NCI-H146 treated with DMSO at 0.1 percent for 48 hours (cell line): ENCODE data around the gene ZNRF3.
A peak's percentile ranks its signal among the peaks of the same experiment; 100 is the strongest.
"Not testable (repeated sequence)": the region's sequence is repeated elsewhere in the genome, so short reads cannot be mapped to it uniquely, and the experiment has no call there.

Experiments used
- DNase-seq: peaks from one replicate; lab custom pipeline; 2025; ENCODE audit not compliant: unreplicated experiment; lab: John Stamatoyannopoulos, UW

ZNRF3 gene

DNA sequence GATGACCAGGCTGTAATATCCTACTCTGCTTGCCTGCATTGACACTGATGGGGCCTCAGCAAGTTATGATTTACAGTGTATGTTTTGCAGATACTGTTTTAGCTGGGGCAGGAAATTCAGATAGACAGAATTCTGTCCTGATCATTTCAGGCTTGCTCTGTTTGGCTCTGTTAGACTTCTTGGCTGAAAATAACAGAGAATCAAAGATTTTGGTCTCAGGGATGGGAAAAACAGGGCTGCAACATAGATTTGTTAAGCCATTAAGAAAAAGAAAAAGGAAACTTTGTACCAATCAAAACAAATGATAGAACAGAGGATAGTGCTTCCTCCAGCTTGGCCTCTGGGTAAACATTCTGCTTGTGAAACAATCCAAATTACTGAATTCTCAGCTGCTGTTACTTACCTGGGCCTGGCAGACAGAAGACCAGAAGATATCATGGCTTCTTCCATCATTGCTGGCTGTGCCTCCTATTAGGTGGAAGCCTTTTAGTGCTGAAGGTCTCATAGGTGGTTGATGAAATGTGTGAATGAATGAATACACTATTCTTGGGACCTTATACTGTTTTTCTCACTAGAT lies 22.0 kb downstream of the ZNRF3 start:
- DNase-seq, result no peak

DNA sequence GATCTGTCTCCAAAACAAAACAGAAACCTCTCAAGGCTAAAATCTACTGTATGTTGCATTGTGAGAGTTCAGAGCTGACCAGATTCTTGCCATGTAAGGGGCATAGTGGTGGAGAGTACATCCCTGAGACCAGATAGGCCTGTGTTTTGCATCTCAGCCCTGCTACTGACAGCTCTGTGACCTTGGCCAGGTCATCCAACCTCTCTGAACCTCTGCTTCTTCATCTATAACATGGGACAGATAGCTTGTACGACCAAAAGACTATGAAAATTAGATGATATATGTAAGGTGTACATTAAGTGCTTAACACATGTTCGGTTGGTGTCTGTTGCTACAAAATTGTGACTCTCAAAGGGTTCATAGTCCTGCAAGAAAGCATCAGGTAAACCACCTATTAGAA lies 22.9 kb downstream of the ZNRF3 start:
- DNase-seq, result no peak

DNA sequence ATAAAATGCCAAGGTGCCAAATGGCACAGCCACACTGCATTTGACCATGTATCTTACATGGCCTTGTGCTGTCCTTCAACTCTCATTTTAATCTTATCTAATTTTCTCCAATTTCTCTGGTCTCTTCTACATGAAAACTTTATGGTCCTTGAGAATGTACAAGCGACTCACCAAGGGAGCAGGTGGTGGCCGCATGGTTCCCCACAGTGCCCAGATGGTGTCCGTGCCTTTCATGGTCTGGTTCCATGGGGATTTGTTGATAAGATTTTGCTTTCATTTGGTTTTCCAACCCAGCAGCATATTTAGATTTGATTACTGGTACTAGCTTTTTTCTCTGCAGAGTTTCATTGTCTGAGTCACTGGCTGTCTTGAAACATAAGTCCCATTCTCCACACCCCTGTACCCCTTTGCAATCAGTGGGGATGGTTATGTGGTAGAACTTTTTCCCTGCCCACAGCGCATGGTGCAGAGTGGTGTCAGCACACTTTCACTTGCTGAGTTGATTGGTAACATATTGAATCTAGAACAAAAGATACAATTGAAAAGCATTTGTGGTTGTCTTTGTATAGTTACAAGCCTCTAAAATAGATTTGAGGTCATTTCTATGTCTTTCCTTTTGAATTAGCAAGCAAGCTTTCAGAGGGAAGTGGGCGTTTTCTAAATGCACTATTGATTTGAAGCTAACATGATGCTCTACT lies 24.1 kb downstream of the ZNRF3 start:
- DNase-seq, result no peak

DNA sequence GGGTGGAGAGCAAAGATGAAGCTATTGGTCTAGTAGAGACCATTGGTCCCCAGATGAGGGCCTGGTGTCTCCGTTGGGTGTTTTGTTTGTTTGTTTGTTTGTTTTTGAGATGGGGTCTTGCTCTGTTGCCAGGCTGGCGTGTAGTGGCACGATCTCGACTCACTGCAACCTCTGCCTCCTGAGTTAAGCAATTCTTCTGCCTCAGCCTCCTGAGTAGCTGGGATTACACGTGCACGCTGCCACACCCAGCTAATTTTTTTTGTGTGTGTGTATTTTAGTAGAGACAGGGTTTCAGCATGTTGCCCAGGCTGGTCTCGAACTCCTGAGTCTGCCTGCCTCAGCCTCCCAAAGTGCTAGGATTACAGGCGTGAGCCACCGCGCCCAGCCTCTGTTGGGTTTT lies 25.4 kb downstream of the ZNRF3 start:
- not testable (repeated sequence) for DNase-seq

DNA sequence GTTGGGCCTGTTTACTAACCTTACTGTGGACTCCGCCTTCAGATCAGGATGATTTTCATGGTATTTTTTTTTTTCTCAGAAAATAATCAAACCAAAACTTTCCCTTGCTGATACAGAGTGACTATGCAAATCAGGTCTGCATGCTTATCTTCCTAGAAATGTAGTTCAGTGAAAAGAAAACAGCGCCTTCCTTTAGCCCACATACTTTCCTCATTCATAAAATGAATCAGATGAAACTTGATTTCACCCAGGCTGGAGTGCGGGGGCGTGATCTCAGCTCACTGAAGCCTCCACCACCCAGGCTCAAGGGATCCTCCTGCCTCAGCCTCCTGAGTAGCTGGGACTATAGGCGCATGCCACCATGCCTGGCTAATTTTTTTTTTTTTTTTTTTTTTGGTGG lies 26.0 kb downstream of the ZNRF3 start:
- no peak for DNase-seq

DNA sequence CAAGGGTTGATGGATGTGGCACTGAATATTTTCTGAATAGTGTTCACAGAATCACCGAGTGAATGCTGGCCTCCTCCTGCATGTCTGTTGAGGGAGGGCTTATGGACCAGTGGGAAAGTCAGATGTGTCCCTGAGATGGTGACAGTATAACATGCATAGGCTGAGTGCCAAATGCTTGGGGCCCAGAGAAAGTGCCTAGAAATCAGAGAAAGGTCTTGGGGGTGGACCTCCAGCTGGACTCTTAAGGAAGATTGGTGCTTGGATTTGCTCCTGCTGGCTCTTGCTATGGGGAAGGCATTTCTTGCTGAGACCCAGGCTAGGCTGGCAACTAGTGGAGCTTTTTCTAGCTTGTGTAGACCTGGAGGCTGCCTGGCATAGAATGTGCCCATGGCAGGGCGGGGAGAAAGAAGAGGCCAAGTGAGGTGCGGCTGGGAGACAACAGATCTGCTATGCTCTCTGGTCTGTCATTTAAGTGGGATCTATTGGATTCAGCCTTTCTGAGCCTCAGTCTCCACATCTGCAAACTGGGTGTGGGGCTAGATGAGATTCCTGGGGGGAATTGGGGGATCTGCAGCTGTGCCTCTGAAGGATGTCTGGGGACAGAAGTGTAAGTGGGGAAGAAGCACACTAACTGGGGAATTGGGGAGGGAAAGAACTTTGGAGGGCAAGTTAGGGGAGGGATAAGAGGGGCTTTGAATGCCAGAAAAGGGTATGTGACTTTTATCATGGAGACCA lies 27.4 kb downstream of the ZNRF3 start:
- no peak for DNase-seq

DNA sequence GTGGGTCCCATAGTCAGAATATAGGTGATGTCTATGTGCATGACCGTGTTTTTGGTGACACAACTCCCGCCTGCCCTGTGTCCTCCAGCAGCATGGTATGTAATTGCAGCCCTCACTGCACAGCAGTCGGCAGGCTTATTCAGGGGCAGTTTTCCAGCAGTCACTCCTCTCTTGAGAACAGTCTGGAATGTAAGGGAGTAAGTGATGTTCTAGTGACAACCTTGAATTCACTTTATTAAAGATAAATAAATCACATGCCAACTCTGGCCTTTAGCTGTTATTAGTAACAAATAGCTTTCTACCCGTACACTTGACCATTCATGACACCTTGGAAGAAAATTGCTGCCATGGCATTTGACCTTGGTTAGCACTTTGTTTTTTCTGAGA lies 27.9 kb downstream of the ZNRF3 start:
- no peak for DNase-seq

DNA sequence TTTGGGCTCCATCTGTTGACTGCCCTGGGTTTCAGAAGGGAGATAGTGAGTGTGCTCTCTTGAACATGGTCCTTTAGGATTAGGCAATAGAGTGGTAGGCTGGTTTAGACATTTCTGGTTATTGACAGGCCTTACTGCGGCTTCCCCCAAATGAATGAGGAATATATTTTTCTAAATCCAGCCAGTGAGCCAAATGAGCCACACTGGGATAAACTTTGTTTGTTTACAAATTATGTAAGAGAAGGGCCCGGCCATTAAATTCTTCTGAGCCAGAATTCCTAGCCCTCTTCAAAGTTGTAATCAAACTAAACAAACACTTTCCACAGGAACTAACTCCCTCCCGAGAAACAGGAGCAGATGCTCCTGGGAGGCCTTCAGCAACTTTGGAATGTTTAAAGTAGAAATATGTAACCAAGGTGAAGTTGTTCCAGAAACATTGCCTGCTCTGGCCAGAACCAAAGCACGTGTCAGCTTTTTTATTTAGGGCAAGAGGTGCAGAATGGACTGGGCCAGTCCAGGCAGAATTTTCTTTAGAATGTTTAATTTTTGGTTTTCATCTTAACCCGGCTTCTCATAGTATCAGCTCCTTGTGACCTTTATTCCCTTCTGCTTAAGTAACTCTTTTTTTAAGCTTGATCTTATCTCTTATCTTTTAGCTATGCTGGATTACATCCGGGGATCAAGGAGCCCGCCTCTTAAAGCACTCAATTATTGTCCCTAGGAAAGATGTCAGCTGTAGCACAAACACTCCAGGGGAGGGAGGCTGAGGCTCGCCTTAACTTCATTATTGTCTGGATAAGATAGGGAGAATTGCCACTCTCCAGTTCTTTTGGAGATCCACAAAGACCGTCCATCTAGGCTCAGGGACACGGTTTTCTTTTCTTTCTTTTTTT lies 28.7 kb downstream of the ZNRF3 start:
- DNase-seq, result no peak

DNA sequence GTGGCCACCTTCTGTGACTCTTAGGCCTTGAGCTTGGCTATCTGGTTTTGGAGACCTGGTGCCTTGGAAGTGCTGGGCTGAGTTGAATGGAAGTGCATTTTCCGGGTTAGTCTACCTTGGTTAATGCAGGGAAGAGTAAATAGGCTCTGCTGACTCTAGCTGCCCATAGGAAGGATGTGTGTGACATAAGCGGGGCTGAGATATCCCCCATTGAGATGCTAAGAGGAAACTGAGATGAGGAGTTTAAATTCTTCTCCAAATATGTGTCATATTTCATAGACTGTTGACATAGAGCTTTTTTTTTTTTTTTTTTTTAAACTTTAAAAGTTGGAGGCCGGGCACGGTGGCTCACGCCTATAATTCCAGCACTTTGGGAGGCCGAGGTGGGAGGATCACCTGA lies 30.8 kb downstream of the ZNRF3 start:
- no peak for DNase-seq

DNA sequence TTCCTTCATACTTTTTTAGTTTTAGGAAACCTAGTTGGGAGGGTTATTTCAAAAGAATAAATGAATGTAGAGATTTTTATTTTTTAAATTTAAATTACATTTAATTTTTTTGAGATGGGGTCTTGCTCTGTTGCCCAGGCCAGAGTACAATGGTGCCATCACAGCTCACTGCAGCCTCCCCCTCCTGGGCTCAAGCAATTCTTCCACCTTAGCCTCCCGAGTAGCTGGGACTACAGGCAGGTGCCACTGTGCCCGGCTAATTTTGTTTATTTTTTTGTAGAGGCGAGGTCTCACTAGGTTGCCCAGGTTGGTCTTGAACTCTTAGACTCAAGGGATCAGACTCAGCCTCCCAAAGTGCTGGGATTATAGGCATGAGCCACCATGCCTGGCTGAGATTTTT lies 32.6 kb downstream of the ZNRF3 start:
- no peak for DNase-seq

DNA sequence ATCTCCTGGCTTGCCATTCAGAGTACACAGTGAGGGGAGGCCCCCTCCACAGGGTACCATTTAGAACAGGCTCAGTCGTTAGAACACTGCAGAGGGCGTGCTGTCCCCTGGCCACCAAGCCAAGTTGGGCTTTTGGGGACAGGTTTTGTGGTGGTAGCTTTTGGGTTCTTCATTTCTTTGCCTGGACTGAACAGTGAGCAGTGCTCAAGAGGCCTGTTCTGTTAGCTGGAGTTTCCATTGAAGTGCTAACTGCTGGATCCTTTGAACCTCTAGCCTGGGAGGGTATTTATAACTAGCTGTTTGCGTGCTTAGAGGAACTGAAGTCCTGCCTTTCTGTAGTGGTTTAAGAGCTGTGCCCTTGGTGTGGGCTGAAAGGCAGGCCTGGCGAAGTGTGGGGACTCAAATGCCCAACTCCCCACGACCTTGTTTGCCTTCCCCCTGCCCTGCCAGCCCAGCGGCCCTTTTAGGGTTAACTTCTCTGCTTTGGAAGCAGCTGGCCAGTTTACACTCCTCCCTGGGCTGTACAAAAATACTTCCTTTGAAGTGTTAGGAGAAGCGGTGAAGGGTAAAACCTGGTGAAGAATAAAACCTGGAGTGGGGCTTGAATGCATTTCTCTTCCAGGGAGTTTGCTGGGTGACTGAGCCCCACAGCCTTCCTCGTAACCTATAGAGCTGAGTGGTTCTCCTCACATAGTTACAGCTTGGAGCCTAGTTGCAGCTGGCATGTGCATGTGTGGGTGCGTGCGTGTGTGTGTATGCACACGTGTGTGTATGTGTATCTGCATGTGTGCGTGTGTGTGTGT lies 34.6 kb downstream of the ZNRF3 start:
- no peak for DNase-seq

DNA sequence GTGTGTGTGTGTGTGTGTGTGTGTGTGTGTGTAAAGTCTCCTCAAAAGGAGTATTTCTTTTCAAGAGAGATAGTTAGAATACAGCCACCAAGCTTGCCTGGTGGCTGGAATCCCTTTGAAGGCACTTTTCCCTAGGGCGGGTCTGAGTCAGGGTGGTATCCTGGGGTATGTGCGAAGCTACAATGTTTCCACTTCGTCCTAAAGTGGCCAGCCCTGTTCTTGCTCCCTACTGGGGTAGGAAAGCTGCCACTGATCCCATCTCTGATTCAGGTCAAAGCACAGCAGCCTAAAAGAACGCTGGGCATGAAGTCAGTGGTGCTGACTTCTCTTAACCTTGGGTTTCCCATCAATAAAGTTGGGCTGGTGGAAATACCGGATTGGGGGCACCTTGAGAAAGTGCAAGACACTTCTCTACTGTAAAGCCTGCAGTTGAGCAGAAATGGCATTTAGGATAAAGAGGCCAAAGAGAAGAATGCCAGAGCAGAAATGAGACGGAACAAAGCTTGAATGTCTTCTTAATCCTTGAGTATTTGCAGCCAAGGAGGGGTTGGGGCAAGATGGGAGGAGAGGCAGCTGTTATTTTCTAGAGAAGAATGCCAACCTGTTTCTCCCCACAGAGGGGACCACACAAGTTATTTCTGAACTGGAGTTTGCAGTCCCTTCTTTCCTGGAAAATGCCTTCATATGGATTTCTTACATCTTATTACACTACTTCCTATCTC lies 35.3 kb downstream of the ZNRF3 start:
- no peak for DNase-seq

DNA sequence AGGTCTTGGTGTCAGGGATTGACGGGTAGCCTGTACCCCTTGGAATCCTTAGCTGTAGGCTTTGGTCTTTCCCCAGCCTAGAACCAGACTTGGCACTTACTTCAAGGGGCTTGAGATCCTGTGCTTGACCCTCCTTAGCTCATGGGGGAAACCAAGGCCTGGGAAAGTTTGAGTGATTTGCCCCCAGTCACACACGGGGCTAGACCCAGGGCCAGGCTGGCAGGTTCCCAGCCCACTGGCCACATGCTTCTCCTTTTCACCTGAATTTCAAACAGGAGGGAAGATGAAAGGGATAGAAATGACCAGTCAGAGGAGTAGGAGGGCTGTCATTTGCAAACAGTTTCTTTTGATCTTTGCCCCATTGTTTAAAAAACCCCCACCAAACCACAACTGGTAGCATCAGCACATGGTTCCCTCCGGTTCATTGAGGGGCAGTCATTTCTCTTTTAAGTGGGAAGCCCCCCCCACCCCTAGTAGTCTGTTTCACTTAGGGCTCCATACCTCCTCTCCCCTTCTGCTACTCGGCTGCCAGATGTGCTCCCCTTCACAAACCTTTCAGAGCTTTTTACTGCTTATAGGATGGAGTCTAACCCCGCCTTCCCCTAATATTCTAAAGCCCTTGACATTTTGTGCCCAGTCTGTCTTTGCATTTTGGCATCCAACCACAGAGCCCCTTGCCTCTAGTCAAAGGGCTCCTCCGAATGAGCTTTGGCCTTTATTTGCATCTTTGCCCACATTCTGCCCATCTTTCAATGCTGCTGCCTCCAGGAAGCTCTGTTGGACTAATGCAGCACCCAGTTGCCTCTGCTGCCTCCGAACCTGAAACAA lies 37.6 kb downstream of the ZNRF3 start:
- no peak for DNase-seq

DNA sequence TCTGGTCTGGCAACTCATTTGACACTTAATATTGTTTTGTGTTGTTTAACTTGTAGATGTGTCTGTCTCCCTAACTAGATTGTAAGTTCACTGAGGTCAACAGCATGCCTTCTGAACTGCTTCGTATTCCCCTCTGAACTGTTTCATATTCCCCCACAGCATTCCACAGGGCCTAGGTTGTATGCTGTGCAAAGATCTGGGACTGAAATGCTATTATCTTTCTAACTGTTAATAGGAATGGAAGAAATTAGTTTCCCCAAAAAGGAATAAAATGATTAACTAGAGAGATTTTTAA lies 38.2 kb downstream of the ZNRF3 start:
- DNase-seq, result no peak

DNA sequence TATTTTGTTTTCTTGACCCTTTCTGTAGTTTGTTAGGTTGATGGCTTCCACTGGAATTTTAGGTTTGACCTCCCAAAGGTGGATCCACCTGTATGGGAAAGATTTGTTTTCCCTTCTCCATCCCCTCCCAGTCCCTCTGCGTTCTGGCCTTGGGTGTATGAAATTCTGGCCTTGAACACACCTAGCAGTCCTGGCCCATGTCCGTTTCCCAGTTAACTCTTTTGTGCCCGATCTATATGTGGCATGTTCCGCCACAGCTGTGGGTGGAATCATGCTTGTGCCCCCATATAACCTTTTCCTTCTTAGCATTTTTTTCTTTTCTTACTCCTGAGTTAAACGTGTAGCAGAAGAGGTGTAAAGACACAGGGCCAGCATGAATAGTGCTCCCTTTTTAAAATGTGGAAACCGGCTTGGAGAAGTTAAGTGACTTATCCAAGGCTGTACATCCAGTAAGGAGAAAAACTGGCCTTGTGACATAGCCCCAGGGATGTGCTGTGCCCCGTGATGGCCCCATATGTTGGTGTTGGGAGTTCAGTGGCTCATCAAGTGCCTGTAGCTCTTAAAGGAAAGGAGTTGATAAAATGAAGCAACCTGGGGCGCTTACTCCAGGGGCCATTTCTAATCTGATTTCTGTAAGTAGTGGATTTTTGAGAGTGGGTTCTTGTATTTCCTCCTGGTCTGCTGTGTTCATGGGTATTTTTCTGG lies 39.3 kb downstream of the ZNRF3 start:
- no peak for DNase-seq

DNA sequence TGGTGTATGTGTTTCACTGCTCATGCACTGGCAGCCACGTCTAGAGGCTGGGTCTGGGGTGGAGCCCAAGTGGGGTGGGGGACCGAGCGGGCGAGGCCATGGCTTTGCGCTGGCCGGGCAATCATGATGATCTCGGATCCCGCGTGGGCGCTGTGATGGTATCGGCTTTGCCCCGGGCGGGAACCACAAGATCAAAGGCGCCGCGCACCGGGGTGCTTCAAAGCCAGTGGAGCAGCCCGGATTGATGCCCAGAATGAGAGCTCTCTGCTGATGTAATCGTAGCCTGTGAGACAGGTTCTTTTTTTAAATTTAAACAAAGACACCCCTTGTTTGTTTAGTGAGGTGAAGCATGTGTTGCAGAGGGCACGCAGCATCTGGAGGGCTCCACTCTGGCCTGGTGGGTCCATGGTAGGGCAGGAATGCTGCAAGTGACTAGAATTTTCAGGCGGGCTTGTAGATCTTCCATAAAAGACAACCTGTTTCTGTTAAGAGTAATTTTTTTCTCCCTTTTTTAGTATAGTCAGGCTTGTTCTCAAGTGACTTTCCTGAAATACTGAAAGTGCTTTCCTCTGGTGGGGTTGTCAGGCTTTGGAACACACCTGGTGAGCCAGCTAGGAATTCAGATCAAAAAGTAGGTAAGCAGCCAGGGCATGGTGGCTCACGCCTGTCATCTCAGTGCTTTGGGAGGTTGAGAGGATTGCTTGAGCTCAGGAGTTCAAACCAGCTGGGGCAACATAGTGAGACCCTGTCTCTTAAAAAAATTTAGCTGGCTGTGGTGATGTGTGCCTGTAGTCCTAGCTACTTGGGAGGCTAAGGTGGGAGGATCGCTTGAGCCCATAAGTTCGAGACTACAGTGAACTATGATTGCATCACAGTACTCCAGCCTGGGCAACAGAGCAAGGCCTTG lies 40.7 kb downstream of the ZNRF3 start:
- DNase-seq, result peak; percentile 37

DNA sequence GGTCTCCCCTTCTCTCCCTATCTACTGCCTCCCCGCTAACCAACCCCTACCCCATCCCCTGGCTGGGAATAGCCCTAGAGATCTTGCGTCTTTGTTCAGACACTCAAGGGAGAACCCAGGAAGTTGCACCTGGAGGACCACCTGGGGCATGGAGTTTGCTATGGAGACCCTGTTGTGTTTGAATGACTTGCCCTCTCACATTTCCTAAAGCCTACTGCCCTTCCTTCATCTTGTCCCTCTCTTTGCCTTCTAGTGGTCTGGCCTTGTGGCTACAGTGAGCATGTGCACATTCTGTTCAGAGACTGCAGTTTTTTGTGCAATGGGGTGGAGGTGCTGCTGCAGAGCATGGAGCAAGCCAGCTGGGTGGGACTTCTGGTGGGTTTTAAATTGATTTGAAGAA lies 42.5 kb downstream of the ZNRF3 start:
- DNase-seq, result no peak

DNA sequence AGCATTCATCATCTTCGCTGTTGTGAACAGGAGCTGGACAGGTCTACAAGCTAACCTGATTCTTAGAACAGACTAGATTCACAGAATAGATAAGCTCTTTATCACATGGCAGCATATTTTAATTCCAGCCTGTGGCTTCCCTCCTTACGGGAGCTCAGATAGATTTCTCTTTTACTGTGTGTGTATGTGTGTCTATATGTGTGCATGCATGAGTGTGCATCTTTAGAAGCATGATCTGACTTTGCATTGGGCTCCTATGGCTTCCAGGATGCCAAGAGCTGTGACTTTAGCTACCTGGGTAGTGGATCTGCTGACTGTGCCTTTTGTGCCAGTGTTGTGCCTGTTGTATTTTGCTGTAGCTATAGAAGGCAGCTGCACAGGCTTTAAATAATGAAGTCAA lies 44.3 kb downstream of the ZNRF3 start:
- DNase-seq, result no peak
